GM23248 (cell line): ENCODE measurements around the gene CFAP20DC.

Experiments used
- EZH2 ChIP-seq: fragments of 200-600 bp; sonication (generic); IDR thresholded peaks from 2 replicates; pipeline ENCODE4 v1.6.1; 2018; ENCODE audit warnings: antibody characterized with exemption, mild to moderate bottlenecking; ENCODE audit not compliant: insufficient read depth, poor library complexity, severe bottlenecking
- EZH2phosphoT487 ChIP-seq: fragments of 200-600 bp; sonication (generic); IDR thresholded peaks from 2 replicates; pipeline ENCODE4 v1.6.1; 2018; ENCODE audit warnings: antibody characterized with exemption, moderate library complexity, mild to moderate bottlenecking, low read depth; ENCODE audit not compliant: insufficient read depth

GRCh38 chr3:58839187-58839586 is 210.6 kb downstream of the CFAP20DC start:
- TF ChIP-seq EZH2phosphoT487 (no peak), EZH2 (no peak)
